SK-N-SH treated with all-trans-retinoic acid at 6 μM for 48 hours (cell line): ENCODE measurements around the gene LRCH4.

Experiments used
- ARNTL ChIP-seq: fragments of 450-650 bp; formaldehyde crosslinking; IDR thresholded peaks from 2 replicates; pipeline ENCODE4 v1.5.0; 2020; ENCODE audit warnings: low read depth, mild to moderate bottlenecking, moderate library complexity, borderline replicate concordance
- BACH2 ChIP-seq: fragments of 250-450 bp; sonication (Bioruptor Pico); IDR thresholded peaks from 2 replicates; pipeline ENCODE4 v1.9.0; 2021; ENCODE audit warnings: mild to moderate bottlenecking, borderline replicate concordance
- CSDC2 ChIP-seq: fragments of 250-450 bp; sonication (Bioruptor Pico); IDR thresholded peaks from 2 replicates; pipeline ENCODE4 v1.5.0; 2020; ENCODE audit warnings: mild to moderate bottlenecking, moderate library complexity
- RARB ChIP-seq: fragments of 250-450 bp; sonication (Bioruptor Pico); IDR thresholded peaks from 2 replicates; pipeline ENCODE4 v1.8.0; 2021; ENCODE audit warnings: mild to moderate bottlenecking, moderate library complexity
- TCF4 ChIP-seq: fragments of 250-450 bp; sonication (Bioruptor Pico); IDR thresholded peaks from 2 replicates; pipeline ENCODE4 v1.8.0; 2021; ENCODE audit warnings: mild to moderate bottlenecking, moderate library complexity, borderline replicate concordance
- TOX ChIP-seq: fragments of 250-450 bp; sonication (Bioruptor Pico); IDR thresholded peaks from 2 replicates; pipeline ENCODE4 v1.8.0; 2021; ENCODE audit warnings: mild to moderate bottlenecking, moderate library complexity, borderline replicate concordance
- ZFP30 ChIP-seq: fragments of 450-650 bp; formaldehyde crosslinking; IDR thresholded peaks from 2 replicates; pipeline ENCODE4 v1.5.0; 2022; ENCODE audit warnings: mild to moderate bottlenecking, moderate library complexity
- ZNF70 ChIP-seq: fragments of 450-650 bp; formaldehyde crosslinking; IDR thresholded peaks from 2 replicates; pipeline ENCODE4 v1.5.0; 2020; ENCODE audit warnings: mild to moderate bottlenecking, moderate library complexity
- TF ChIP-seq, protein P1 (sequence below): fragments of 250-450 bp; sonication (Bioruptor Pico); IDR thresholded peaks from 2 replicates; pipeline ENCODE4 v1.8.0; 2020; ENCODE audit warnings: mild to moderate bottlenecking, moderate library complexity, borderline replicate concordance
- TF ChIP-seq, protein P2 (sequence below): fragments of 250-450 bp; sonication (Bioruptor Pico); IDR thresholded peaks from 2 replicates; pipeline ENCODE4 v1.5.1; 2020; ENCODE audit warnings: low read depth, mild to moderate bottlenecking, moderate library complexity

DNA sequence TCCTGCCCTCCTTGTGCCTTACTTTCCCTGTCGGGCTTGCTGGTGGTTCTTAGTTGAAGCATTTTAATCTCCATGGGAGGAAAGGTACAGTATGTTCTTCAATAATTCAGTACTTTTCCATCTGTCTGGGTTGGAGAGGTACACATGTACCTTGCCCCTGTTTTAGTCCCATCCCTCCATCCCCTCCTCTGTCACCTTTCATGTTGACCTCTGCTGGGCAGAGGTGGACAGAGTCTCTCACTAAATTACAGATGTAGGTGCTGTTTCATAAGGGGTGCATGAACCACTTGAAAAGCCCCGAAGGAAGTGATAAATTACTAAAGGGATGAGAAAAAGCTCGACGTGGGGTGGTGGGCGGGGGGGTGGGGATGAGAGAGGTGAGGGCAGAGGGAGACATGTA, 41.5 kb downstream of the LRCH4 start:
- no peak for TF ChIP-seq ZFP30
- no peak for TF ChIP-seq TOX (CRISPR knock-in tag)
- no peak for TF ChIP-seq BACH2
- TF ChIP-seq ARNTL (CRISPR knock-in tag): no peak
- TF ChIP-seq, protein P1, sequence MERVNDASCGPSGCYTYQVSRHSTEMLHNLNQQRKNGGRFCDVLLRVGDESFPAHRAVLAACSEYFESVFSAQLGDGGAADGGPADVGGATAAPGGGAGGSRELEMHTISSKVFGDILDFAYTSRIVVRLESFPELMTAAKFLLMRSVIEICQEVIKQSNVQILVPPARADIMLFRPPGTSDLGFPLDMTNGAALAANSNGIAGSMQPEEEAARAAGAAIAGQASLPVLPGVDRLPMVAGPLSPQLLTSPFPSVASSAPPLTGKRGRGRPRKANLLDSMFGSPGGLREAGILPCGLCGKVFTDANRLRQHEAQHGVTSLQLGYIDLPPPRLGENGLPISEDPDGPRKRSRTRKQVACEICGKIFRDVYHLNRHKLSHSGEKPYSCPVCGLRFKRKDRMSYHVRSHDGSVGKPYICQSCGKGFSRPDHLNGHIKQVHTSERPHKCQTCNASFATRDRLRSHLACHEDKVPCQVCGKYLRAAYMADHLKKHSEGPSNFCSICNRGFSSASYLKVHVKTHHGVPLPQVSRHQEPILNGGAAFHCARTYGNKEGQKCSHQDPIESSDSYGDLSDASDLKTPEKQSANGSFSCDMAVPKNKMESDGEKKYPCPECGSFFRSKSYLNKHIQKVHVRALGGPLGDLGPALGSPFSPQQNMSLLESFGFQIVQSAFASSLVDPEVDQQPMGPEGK (CRISPR knock-in tag): no peak
- no peak for TF ChIP-seq TCF4 (CRISPR knock-in tag)
- TF ChIP-seq ZNF70: no peak
- no peak for TF ChIP-seq RARB (CRISPR knock-in tag)
- TF ChIP-seq, protein P2, sequence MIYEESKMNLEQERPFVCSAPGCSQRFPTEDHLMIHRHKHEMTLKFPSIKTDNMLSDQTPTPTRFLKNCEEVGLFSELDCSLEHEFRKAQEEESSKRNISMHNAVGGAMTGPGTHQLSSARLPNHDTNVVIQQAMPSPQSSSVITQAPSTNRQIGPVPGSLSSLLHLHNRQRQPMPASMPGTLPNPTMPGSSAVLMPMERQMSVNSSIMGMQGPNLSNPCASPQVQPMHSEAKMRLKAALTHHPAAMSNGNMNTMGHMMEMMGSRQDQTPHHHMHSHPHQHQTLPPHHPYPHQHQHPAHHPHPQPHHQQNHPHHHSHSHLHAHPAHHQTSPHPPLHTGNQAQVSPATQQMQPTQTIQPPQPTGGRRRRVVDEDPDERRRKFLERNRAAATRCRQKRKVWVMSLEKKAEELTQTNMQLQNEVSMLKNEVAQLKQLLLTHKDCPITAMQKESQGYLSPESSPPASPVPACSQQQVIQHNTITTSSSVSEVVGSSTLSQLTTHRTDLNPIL: no peak
- TF ChIP-seq CSDC2 (CRISPR knock-in tag): no peak
